Measurements from ENCODE around the gene NQO2.

NQO2 gene, protein sequence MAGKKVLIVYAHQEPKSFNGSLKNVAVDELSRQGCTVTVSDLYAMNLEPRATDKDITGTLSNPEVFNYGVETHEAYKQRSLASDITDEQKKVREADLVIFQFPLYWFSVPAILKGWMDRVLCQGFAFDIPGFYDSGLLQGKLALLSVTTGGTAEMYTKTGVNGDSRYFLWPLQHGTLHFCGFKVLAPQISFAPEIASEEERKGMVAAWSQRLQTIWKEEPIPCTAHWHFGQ

DNA sequence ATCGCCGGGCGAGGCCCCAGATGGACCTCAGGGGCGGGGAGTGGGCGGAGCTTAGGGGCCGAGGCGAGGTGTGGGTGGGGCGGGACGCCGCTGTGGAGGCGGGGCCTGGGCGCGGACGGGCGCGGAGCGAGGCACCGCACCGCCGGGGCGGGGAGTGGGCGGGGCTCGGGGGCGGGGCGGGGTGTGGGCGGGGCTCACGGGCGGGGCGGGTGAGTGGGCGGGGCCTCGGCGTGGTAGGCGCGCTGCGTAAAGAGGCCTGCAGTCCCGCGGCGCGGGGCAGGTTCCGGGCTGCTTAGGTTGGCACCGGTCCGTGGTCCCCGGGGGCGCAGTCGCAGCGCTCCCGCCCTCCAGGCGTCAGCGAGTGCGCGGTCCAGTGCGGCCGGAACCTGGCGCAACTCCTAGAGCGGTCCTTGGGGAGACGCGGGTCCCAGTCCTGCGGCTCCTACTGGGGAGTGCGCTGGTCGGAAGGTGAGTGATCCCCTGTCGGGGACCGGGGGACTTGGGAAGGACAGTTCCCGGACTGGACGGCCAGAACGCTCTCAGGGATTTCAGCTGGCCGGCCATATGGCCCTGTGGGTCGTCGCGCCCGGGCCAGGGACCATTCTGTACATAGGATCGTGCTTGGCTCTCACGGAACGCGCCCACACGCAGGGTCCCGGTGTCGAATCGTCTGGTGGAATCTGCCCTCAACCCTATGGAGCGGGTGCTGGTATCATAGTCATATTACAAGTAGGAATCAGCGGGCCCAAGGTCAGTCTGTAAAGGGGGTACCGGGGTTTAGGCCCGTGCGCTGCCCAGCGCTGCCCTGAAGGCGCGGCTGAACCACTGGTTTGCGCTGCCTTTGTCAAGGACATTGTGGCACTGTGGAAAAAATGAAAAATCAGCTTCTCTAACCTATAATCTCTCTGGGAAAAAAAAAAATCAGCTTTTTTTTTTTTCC is at the start of gene NQO2:
Gene NQO2 (plus strand): TSS at position 277 of the 940 bp plus-strand sequence. CDS start 6,659 bp downstream, outside the sequence.
- DNase-seq (ENCODE audit: low spot score): peak; percentile 94

DNA sequence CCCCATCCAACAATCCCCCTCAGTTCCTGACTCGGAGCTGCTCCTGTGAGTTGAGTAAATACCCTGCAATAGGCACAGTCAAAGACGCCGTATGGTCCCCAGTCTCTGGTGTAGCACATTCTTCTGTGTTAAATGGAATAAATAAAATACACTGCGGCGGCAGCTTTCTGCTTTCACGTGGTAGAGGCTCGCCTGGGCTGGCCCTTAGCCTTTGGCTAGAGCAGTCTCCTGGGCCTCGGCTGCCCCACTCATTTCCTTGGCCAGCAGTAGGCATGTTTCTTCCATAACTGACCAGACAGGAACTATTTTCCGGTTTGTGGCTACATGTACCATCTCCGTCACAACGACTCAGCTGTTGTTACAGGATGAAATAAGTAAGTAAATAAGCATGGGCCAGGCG is 49.0 kb upstream of the NQO2 start:
- no peak for DNase-seq (ENCODE audit: low spot score)

DNA sequence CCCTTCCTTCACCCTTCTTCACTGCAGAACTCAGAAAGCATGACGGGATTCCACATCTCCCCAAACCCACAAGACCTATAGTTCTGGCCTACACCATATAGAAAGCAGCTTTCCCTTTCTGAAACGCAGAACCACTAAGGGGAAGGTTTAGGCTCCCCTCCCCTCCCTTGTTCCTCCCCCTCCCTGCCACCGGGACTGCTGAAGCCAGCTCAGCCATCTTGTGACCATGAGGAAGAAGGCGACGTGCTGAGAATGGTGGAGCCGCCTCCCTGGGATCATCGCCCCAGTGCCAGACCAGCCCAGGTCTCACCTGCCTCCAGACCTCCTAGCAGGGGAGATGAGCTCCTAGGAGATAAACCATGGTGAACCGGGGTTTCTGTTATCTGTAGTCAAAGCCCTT is 48.0 kb upstream of the NQO2 start:
- DNase-seq (ENCODE audit: low spot score): no peak

DNA sequence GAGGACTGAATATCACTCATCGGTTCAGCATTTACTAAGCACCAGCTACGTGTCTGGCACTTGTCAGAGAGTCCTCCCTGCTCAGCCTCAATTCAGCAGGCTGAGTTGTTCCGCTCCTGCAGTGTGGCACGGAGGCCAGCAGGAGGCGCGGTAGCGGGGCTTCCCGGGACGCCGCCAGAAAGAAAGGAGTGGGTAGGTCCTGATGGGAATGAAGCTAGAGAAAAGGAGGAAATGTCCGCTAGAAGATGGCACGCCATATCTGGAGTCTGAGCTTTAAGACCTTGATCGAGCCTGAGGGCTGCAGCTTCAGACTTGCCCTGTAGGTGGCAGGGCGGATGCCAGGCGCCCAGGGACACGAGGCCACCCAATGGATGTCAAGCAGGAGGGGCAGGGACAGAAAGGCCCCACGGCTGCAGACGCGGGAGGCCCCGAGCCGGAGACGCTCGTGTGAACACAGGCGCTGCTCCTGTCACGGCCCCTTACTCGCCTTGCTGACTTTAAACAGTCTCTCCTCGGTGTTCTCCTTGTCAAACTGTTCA is 47.1 kb upstream of the NQO2 start:
- peak; percentile 86 for DNase-seq (ENCODE audit: low spot score)

DNA sequence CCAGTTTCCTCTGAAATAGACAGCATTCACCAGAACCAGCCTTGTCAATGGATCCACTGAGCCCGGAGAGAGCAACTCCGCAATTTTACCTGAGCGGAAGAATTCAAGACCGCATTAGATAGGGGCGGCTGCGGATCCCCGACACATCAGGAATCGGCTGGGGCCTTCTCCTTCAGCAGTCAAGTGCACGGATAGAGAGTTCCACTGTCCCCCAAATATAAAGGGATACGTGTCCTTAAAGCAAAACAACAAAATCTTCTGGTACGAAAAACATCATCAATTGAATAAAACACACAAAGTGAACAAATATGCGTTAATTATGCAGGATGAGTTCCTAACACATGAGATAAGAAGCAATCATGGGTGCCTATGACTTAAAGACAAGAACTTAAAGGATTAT is 46.6 kb upstream of the NQO2 start:
- DNase-seq (ENCODE audit: low spot score): no peak

DNA sequence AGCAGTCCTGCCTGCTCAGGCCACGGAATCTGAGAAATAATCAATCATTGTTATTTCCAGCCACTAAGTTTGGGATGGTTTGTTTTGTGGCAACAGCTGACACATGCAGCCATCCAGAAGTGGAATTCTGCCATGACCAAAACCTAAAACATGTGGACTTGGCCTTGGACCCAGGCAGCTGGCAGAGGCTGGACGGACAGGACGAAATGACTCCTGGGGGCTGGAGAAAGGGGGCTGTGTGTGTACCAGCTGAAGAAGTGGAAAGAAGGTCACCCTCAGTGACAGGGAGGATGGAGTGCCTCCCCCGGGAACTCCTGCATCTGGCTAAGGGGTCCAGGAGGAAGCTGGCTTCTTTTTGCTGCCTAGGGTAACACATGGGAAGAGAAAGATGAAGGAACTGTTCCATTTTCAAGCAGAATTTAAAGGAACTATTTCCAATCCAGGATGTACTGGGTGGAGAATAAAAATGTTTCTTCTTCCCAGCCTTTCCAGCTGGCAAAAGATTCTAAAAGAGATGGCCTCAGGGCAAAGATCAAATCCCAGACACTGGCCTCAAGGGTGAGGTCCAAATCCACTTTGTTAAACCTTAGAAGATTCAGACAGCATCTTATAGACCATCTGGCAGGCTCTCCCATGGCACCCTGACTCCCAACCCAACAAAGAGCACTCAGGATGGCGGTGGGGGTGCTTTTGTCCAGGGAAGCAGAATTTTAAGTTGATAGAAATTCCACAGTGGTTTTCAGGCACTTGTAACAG is 42.6 kb upstream of the NQO2 start:
- no peak for DNase-seq (ENCODE audit: low spot score)

DNA sequence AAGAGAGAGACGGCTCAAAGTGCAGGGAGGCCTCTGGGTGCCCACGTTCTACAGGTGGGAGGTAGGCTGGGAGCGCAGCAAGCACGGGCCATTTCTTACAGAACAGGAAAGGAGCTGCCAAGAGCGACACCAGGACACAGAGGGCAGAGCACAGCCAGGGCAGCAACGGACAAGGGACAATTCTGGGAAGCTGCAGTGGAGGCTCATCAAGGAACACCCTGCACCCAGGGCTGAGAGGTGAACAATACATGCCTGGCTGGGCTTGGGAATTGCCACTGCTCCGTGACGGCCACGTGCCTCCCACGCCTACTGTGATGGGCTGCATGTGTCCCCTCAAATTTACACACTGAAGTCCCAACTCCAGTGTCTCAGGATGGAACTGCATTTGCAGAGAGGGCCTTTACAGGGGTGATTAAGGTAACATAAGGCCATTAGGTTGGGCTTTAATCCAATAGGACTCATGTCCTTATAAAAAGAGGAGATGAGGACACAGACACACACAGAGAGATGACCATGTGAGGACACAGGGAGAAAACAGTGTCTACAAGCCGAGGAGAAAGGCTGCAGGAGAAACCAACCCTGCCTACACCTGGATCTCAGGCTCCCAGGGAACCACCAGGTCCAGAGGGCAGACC is 41.9 kb upstream of the NQO2 start:
- DNase-seq (ENCODE audit: low spot score): no peak

DNA sequence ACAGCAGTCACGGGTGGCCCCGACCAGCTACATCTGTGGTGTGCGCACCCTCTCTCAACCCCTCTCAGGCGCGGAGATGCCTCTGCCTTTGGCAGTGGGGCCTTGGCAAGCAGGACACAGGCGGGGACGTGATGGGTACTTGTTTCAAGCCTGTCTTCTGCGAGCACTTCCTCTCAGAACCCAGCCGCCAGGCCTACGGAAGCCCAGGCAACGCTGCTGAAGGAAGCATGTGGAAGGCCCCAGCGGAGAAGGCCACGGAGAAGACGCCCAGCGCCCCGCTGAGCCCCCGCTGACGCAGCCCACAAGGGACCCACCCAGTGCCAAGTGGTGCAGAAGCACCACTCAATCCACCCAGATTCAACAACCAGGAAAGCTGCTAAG is 41.4 kb upstream of the NQO2 start:
- DNase-seq (ENCODE audit: low spot score): no peak

DNA sequence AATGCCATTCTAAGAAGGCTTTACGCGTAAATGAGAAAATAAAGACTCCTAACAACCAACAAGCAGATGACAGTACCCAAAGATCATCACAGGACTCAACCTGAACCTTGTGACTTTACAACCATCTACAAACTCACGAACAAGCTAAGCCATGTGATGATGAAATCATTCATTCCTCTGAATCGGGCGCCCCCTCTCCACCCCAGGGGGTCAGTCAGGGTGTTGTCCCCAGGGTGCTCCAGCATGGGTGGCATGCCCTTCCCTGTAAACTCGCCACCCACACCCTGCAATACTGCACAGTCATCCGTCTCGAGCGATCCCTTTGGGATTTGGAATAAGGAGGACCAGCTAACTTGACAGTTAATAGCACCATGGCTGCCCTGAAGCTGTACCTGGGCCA is 40.9 kb upstream of the NQO2 start:
- DNase-seq (ENCODE audit: low spot score): no peak

DNA sequence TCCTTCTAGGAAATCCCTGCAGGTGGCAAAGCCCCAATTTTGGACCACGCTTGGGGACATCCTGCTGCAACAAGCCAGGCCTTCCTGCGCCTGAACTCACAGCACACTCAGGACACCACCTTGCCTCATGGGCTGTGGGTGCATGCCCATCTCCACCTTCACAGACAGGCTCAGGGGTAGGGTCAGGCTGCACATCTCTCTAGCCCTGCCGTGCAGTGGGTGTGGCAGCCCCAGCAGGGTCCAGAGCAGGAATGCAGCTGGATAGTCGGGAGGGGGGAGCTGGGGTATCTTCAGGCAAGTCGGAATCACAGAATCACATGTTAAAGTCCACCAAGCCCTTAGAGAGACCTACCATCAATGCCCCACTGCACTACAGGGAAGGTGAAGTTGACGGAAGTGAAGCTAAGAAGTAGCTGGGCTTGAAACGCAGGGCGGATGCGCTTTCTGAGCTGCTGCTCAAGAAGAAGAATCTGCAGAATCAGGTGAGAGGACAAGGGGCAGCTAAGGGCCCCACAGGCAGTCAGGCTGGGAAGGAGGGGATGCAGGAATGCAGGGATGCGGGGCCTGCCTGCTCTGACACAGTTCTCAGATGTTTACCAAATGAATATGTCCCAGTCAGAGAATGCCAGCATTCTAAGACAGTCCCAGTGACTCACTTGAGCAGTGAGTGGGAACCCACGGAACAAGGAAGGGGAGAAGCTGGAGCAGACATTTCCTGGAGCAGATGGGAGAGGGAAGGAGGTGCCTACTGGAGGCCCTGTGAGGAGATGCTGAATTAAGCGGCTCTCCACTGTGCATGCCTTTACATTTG is 39.6 kb upstream of the NQO2 start:
- DNase-seq (ENCODE audit: low spot score): no peak

DNA sequence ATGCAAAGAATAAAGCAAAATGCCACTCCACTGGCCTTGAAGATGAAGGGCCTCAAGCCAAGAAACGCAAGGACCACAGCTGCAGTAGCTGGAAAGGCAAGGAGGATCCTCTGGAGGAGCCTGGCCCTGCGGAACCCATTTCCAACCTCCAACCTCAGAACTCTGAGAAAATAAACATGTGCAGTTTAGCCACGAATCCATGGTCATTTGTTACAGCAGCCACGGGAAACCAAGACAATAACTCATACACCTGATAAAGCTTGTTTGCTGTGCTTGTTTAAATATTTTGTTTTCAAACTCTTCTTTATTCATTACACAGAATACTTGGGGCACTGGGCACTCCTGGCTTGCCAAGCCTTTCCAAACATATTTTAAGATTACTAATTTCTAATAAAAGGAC is 38.8 kb upstream of the NQO2 start:
- no peak for DNase-seq (ENCODE audit: low spot score)

DNA sequence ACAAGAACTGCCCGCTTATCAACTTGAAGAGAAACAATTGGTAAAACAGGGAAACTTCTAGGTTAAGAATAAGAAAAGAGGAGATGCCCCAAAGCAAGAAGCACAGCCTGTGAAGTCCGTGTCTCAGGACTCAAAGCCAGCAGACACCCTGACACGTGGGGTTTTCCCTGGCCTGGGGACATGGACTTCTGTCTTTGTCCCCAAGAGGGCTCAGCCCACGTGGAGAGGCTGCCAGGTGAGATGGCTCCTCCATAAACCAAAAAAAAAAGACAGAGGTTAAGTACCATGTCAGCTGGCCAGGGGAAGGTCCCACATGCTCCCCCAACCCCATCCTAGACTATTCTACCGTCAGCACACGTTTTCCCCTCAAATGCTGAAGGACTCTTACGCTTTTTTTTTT is 38.2 kb upstream of the NQO2 start:
- DNase-seq (ENCODE audit: low spot score): no peak

DNA sequence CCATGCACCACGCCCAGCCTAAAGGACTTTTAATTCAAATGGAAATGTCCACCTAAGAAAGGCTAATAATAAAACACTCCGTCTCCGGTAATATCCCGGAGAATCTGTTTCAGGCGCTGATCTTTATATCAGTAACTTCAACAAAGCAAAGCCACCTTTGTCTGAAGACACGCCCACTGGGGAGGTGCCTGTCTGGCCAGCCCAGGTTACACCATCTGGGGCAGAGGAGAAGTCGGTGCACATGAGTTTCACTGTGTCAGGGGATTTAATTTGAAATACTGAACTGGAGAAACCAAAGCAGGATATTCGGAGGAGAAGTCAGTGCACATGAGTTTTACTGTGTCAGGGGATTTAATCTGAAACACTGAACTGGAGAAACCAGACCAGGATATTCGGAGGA is 37.7 kb upstream of the NQO2 start:
- DNase-seq (ENCODE audit: low spot score): no peak

DNA sequence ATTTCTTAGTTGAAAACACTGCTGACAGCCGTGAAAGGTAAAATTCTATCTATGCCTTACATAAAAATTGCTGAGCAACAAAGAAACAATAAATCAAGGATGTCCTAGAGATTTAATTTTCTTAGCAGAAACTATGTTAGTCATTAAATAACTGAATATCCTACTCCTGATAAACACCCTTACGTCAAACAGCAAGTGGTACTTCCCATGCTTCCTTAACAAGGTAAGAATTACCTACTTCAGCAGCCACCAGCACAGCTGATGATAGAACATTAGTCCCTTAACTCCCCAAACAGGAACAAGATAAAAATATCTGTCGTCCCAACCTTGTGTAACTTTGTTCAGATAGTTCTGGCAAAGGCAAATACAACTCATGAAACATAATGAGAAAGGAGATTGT is 37.1 kb upstream of the NQO2 start:
- no peak for DNase-seq (ENCODE audit: low spot score)

DNA sequence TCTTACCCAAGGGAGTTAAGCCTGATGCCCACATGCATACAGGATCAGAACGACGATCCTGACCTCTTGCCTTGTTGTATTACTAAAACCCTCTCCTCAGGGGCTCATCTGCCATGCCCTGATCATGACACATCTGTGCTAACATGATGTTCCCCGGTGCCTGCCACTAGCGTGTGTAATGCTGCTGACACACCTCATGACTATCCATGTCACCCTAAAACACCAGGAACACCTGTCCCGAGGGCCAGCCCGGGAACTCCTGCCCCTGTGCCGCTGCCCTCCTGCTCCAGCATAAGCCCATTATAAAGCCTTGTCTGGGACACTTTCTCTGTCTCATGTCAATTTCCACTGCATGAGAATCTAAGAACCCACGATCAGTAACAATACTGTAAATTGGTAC is 35.9 kb upstream of the NQO2 start:
- DNase-seq (ENCODE audit: low spot score): no peak

DNA sequence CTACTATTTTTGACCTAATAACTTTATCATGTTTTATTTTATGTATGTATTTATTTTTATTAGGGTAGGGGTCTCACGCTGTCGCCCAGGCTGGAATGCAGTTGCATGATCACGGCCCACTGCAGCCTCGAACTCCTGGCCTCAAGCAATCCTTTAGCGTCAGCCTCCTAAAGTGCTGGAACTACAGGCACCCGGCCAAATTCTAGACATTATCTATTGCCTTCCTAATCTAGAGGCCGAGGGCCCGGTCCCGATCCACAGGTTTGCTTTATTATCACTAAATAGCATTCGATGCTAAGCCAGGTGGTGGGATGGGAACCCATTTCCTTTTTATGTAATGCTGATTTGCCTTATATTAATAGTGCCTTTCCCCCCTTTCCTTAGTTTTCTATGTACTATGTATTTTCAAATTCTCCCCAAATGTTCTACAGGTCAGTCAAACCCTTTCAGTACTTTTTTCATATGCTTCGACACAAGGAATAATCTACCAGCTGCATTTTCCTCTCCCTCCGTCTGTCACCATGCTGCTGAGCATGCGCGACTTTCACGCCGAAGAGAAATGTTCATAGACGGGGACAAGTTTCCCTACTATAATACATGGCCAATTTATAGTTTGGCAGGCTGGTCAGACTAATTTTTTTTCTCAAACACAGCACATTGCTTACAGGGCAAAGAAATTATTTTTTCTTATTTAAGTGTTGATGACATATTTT is 34.7 kb upstream of the NQO2 start:
- DNase-seq (ENCODE audit: low spot score): no peak

DNA sequence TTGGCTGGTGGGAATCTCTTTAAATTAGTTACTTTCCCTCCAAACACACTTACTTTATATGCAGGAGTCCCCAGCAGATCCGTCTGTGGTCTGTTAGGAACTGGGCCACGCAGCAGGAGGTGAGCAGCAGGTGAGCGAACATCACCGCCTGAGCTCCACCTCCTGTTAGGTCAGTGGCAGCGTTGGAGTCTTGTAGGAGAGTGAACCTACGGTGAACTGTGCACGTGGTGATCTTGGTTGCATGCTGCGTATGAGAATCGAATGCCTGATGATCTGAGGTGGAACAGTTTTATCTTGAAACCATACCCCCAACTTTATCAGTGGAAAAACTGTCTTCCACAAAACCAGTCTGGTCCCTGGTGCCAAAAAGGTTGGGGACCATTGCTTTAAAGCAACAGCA is 33.3 kb upstream of the NQO2 start:
- DNase-seq (ENCODE audit: low spot score): no peak

DNA sequence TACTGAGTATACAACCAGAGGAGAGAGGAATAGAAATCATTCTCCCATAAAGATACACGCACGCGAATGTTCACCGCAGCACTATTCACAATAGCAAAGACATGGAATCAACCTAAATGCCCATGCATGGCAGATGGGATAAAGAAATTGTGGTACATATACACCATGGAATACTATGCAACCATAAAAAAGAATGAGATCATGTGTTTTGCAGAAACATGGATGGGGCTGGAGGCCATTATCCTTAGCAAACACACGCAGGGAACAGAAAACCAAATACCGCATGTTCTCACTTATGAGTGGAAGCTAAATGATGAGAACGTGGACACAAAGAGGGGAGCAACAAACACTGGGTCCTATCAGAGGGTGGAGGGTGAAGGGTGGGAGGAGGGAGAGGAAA is 31.8 kb upstream of the NQO2 start:
- DNase-seq (ENCODE audit: low spot score): no peak

DNA sequence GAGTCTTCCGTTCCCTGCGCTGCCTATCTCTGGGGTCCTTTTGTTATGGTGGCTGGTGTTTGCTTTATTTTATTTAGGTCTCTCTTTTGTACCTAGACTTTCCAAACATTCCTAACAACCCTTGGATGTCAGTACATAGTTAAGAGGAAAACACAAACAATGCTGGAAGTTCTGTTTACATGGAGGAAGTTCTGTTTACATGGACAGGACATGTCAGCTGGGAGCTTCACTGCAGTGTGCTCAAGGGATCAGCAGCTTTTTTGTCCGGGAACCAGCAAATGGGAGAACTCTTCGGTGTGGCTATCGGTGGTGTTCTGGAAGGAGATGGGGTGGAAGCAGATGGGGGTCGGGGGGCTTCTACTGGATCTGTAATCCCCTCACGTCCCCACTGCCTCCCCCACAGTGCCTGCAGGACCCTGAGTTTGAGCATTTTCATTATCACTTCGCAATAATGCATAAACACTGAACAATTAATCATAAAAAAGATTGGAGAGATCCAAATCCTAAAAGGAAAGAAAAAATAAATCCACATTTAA is 31.0 kb upstream of the NQO2 start:
- no peak for DNase-seq (ENCODE audit: low spot score)

DNA sequence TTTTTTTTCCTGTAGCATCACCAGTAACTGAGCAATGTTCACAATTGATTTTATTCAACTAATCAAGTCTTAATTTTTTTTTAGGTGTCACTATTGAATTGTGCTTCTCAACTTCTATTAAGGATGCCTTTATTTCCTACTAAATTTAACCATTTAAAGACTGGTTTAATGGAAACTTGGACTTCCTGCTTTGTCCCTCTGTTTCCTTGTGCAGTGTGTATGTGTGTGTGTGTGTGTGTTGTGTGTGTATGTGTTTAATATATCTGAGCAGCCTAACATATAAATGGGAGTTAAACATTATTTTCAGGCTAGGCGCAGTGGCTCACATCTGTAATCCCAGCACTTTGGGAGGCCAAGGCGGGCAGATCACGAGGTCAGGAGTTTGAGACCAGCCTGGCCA is 30.1 kb upstream of the NQO2 start:
- DNase-seq (ENCODE audit: low spot score): no peak
